Bronchial epithelial cell (primary cell): ENCODE results near the gene MAP2K7. TPM values are rescaled to one million over a fixed set of nuclear protein-coding genes. Genes with fewer than 3 reads are reported as not detected.
A peak's percentile ranks its signal among the peaks of the same experiment; 100 is the strongest.

ENCODE experiments used
- DNase-seq: peaks from one replicate; pipeline ENCODE4 v3.0.0-alpha.2; 2010; ENCODE audit warnings: low read depth
- FAIRE-seq: peaks from 2 replicates; lab custom pipeline; 2011; peaks lifted over from hg19 to GRCh38; lab: Jason Lieb, UNC
- H3K27me3 ChIP-seq: 2 replicates; pipeline ENCODE4 v1.5.1; 2011; ENCODE audit warnings: low read length; ENCODE audit not compliant: control insufficient read depth, insufficient read depth
- H3K36me3 ChIP-seq: 2 replicates; pipeline ENCODE4 v1.5.1; 2011; ENCODE audit warnings: low read length; ENCODE audit not compliant: control insufficient read depth, insufficient read depth
- H3K4me3 ChIP-seq: 2 replicates; pipeline ENCODE4 v1.5.1; 2011; ENCODE audit warnings: mild to moderate bottlenecking, low read depth, low read length, control low read depth
- total RNA-seq: library from RNA; depleted of rRNA; stranded (reverse); fragments of >200 nt; gene quantifications from 2 replicates; pipeline ENCODE4 v1.2.1, GENCODE V29; 2014
- TF ChIP-seq, protein P1 (sequence below): IDR thresholded peaks from 2 replicates; pipeline ENCODE4 v1.5.1; 2011; ENCODE audit warnings: mild to moderate bottlenecking, moderate library complexity, low read length, control low read depth, inconsistent platforms; ENCODE audit not compliant: insufficient read depth, severe bottlenecking

Gene MAP2K7
- total RNA-seq, 1 donor from 2014 or later, result 10.0 TPM

DNA sequence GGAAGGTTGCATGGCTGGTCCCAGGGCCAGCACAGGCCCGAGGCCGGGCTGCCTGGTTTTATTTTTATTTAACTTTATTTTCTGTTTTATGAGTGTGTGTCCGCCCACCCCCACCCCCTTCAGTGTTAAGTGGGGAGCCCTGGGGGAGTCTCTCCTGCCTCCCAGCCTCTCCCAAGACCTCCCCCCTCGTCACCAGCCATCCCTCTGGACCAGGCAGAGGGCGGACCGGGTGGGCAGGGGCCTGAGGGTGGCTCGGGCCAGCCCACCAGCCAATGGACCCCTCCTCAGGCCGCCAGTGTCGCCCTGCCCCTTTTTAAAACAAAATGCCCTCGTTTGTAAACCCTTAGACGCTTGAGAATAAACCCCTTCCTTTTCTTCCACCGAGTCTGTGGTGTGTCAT is 10.4 kb downstream of the MAP2K7 start:
- Histone ChIP-seq H3K27me3 (peaks cover 2% of the 10 kb centered on the region), H3K36me3 (peaks cover 7% of the 10 kb centered on the region), H3K4me3 (no peak overlapping the region)
- no peak for FAIRE-seq
- no peak for DNase-seq
- TF ChIP-seq, protein P1, sequence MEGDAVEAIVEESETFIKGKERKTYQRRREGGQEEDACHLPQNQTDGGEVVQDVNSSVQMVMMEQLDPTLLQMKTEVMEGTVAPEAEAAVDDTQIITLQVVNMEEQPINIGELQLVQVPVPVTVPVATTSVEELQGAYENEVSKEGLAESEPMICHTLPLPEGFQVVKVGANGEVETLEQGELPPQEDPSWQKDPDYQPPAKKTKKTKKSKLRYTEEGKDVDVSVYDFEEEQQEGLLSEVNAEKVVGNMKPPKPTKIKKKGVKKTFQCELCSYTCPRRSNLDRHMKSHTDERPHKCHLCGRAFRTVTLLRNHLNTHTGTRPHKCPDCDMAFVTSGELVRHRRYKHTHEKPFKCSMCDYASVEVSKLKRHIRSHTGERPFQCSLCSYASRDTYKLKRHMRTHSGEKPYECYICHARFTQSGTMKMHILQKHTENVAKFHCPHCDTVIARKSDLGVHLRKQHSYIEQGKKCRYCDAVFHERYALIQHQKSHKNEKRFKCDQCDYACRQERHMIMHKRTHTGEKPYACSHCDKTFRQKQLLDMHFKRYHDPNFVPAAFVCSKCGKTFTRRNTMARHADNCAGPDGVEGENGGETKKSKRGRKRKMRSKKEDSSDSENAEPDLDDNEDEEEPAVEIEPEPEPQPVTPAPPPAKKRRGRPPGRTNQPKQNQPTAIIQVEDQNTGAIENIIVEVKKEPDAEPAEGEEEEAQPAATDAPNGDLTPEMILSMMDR, result no peak

DNA sequence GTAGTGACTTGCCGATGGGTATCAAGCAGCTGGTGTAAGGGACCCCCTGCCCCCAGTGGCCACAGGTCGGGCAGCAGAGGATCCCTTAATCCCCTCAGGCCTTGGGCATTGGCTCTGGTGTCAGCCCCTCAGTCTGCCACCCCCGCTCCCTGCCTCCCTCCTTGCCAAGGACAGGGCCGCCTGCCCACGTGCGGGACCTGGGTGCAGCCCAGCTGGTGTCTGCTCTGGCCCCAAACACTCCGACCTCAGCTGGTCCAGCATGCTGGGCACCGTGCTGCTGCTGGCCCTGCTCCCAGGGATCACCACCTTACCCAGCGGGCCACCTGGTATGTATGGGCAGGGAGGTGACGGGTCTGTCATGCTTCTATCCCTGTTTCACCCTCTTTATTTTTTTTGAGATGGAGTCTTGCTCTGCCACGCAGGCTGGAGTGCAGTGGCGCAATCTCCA is 10.9 kb downstream of the MAP2K7 start, which contains the start of gene TGFBR3L:
Gene TGFBR3L (plus strand): TSS at position 233 of the 448 bp plus-strand sequence.
- TF ChIP-seq, protein P1, result no peak
- DNase-seq (no peak), FAIRE-seq (no peak)
- peaks cover 7% of the 10 kb centered on the region for H3K36me3 ChIP-seq
- H3K27me3 ChIP-seq, result peaks cover 2% of the 10 kb centered on the region
- no peak within 1 kb of the TSS for H3K4me3 ChIP-seq

DNA sequence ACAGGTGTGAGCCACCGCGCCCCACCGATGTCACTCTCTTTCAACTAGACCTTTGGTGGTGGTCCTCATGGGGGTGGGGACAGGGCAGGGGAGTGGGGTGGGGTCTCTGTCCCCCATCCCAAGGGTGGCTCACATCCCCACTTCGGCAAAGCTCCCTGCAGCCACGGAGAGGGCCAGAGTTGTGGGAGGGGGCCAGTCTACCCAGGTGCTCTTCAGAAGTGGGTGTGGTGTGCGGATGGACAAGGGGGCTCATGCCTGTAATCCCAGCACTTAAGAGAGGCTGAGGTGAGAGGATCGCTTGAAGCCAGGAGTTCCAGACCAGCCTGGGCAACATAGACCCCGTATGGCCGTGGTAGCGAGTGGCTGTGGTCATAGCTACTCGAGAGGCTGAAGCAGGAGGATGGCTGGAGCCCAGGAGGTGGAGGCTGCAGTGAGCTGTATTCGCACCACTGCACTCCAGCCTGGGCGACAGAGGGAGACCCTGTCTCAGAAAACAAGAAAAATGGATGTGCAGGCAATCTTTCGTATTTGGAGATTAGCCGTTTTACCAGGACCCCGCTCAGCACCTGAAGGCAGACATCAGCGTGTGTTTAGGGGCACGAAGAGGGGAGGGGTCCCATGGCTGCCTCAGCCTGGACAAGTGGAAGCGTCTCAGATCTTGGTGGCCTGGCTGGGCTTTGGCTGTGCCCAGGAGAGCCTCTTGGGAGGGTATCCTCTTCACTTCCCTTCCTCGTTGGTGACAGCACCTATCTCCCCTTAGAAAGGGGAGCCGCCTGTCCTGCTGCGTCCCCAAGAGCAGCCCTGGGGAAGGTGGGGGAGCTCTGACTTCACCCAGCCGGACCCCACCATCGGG is 11.8 kb downstream of the MAP2K7 start:
- Histone ChIP-seq H3K36me3 (peaks cover 5% of the 10 kb centered on the region), H3K27me3 (peaks cover 2% of the 10 kb centered on the region), H3K4me3 (peak overlapping the region; percentile 49)
- DNase-seq, result no peak
- FAIRE-seq, result no peak
- TF ChIP-seq, protein P1, result no peak

DNA sequence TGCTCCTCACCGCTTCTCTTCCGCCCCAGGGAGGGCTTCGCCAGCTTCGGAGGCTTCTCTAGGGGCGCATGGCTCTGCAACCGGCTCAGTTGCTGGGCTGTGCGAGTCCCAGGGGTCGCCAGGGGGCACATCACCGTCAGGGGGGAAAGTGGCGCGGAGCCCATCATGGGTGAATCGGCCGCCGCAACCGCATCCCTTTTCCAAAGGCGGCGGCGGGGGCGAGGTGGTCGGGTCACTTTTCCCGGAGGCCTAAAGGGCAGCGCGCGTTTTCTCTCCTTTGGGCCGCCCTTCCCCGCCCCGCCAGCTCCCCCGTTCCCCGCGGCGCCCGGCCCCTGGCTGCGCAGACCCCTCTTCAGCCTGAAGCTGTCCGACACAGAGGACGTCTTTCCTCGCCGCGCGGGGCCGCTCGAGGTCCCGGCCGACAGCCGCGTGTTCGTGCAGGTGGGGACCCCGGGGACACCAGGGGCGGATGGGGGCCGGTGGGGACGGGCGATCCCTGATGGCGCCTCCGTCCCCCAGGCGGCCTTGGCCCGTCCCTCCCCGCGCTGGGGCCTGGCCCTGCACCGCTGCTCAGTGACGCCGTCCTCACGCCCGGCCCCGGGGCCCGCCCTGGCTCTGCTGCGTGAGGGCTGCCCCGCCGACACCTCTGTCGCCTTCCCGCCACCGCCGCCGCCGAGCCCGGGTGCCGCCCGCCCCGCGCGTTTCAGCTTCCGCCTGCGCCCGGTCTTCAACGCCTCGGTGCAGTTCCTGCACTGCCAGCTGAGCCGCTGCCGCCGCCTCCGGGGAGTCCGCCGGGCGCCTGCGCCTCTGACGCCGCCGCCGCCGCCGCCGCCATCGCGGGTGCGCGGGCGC is 12.7 kb downstream of the MAP2K7 start:
- FAIRE-seq (no peak), DNase-seq (no peak)
- TF ChIP-seq, protein P1, result no peak

DNA sequence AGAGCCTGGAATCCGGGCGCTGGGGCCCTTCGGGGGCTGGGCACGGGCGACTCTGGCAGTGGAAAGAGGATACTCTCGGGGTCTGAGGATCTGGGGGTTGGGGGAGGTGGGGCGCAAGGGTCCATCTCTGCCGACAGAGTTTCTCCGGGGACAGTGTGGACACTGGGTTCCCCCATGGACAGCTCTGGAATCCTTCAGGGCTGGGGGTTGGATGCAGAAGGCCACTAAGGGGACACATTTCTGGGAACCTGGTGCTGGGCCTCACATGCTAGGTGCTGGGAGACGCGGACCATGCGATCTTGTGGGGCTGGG is 13.2 kb downstream of the MAP2K7 start:
- peak overlapping the region; percentile 49 for H3K4me3 ChIP-seq
- TF ChIP-seq, protein P1, result no peak
- peaks cover 5% of the 10 kb centered on the region for H3K36me3 ChIP-seq
- no peak for DNase-seq
- peaks cover 2% of the 10 kb centered on the region for H3K27me3 ChIP-seq
- FAIRE-seq, result no peak

More for the DNA sequence above, 12.7 kb downstream of the MAP2K7 start:
- peaks cover 2% of the 10 kb centered on the region for H3K27me3 ChIP-seq
- peaks cover 2% of the 10 kb centered on the region for H3K36me3 ChIP-seq
- H3K4me3 ChIP-seq, result peak overlapping the region; percentile 49
